H1 (cell line): ENCODE measurements around the gene ESRRB.

Experiments used
- EP300 ChIP-seq, 2 experiments: IDR thresholded peaks; 1 replicate in 1 of 2; 2 replicates in 1 of 2; pipeline ENCODE4 v1.6.1; 2011 to 2012; ENCODE audit warnings: low read depth in 2 of 2, low read length in 2 of 2, mild to moderate bottlenecking in 2 of 2, borderline replicate concordance in 1 of 2, inconsistent platforms in 1 of 2, moderate library complexity in 1 of 2
- MAX ChIP-seq: IDR thresholded peaks from 2 replicates; pipeline ENCODE4 v1.6.1; 2012; ENCODE audit warnings: inconsistent platforms
- POLR2A ChIP-seq, 2 experiments: IDR thresholded peaks; 1 replicate in 1 of 2; 2 replicates in 1 of 2; pipeline ENCODE4 v1.6.1; 2011; ENCODE audit warnings: low read depth in 2 of 2, low read length in 2 of 2, mild to moderate bottlenecking in 2 of 2; ENCODE audit errors: control extremely low read depth in 1 of 2
- POLR2AphosphoS5 ChIP-seq: IDR thresholded peaks from 2 replicates; pipeline ENCODE4 v1.6.1; 2011; ENCODE audit warnings: low read depth, low read length
- RBBP5 ChIP-seq: IDR thresholded peaks from 2 replicates; pipeline ENCODE4 v1.7.1; 2012; ENCODE audit warnings: low read depth, mild to moderate bottlenecking, inconsistent platforms, low read length, moderate library complexity, borderline replicate concordance
- SIX5 ChIP-seq: IDR thresholded peaks from 2 replicates; pipeline ENCODE4 v1.6.1; 2011; ENCODE audit warnings: mild to moderate bottlenecking, low read depth, low read length
- SRF ChIP-seq: IDR thresholded peaks from 2 replicates; pipeline ENCODE4 v1.6.1; 2011; ENCODE audit warnings: mild to moderate bottlenecking, low read depth, low read length, moderate library complexity
- SUZ12 ChIP-seq: fragments of 200-600 bp; sonication (generic); IDR thresholded peaks from 2 replicates; pipeline ENCODE4 v1.6.1; 2012; ENCODE audit warnings: mild to moderate bottlenecking, inconsistent platforms, low read length, moderate library complexity, mixed read lengths
- YY1 ChIP-seq: IDR thresholded peaks from 2 replicates; pipeline ENCODE4 v1.6.1; 2011; ENCODE audit warnings: low read depth, mild to moderate bottlenecking, low read length
- TF ChIP-seq, protein P1 (sequence below), 3 experiments: IDR thresholded peaks; 1 replicate in 2 of 3; 2 replicates in 1 of 3; pipeline versions ENCODE4 v1.5.1 to v1.6.1; 2011; ENCODE audit warnings: low read length in 3 of 3, mild to moderate bottlenecking in 3 of 3, inconsistent platforms in 2 of 3, low read depth in 1 of 3, moderate library complexity in 1 of 3; ENCODE audit not compliant: insufficient read depth in 1 of 3; ENCODE audit errors: control extremely low read depth in 1 of 3

- TF ChIP-seq SIX5 (no peak), RBBP5 (no peak), POLR2A (IDR thresholded peaks at IDR 0.05; ENCODE audit: control extremely low read depth in 1 of 2, low read depth in 2 of 2, low read length in 2 of 2) (no peak), YY1 (no peak), EP300 (IDR thresholded peaks at IDR 0.05; ENCODE audit: borderline replicate concordance in 1 of 2, low read depth in 2 of 2, low read length in 2 of 2) (no peak), POLR2AphosphoS5 (no peak), SUZ12 (no peak), MAX (no peak), SRF (no peak)
- TF ChIP-seq, protein P1, sequence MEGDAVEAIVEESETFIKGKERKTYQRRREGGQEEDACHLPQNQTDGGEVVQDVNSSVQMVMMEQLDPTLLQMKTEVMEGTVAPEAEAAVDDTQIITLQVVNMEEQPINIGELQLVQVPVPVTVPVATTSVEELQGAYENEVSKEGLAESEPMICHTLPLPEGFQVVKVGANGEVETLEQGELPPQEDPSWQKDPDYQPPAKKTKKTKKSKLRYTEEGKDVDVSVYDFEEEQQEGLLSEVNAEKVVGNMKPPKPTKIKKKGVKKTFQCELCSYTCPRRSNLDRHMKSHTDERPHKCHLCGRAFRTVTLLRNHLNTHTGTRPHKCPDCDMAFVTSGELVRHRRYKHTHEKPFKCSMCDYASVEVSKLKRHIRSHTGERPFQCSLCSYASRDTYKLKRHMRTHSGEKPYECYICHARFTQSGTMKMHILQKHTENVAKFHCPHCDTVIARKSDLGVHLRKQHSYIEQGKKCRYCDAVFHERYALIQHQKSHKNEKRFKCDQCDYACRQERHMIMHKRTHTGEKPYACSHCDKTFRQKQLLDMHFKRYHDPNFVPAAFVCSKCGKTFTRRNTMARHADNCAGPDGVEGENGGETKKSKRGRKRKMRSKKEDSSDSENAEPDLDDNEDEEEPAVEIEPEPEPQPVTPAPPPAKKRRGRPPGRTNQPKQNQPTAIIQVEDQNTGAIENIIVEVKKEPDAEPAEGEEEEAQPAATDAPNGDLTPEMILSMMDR (IDR thresholded peaks at IDR 0.05; ENCODE audit: control extremely low read depth in 1 of 3, insufficient read depth in 1 of 3, low read depth in 1 of 3, low read length in 3 of 3): no peak
These were observed 19.2 kb downstream of the ESRRB start for GRCh38 chr14:76395161-76395560.
